GM13977 (cell line): ENCODE data around the gene RFLNA.
"Not testable (repeated sequence)": the region's sequence is repeated elsewhere in the genome, so short reads cannot be mapped to it uniquely, and the experiment has no call there.

Experiments used
- DNase-seq: peaks from one replicate; pipeline ENCODE4 v3.0.0; 2012; ENCODE audit warnings: low spot score
- CTCF ChIP-seq: IDR thresholded peaks from 2 replicates; pipeline ENCODE4 v1.5.1; 2012; ENCODE audit warnings: mild to moderate bottlenecking, control low read depth; ENCODE audit not compliant: insufficient read depth; ENCODE audit errors: extremely low read depth, missing control alignments
- in situ Hi-C: fragments of 300-500 bp; cut with MboI; formaldehyde crosslinking; loops from one replicate; pipeline ENCODE4 v1.12.0; 2022; ENCODE audit warnings: low sequenced_read_pairs, low pct_unique_long_range_greater_than_20kb, mixed read lengths, inconsistent platforms; ENCODE audit not compliant: unreplicated experiment

The RFLNA gene

GRCh38 chr12:124321556-124322270, 26.8 kb downstream of the RFLNA start:
- in situ Hi-C loops, result loop anchor here (25.0 kb wide), 1 partner anchor 284 kb away; no protein-coding TSS in a partner anchor
- DNase-seq, result no peak
- no peak for TF ChIP-seq CTCF

DNA sequence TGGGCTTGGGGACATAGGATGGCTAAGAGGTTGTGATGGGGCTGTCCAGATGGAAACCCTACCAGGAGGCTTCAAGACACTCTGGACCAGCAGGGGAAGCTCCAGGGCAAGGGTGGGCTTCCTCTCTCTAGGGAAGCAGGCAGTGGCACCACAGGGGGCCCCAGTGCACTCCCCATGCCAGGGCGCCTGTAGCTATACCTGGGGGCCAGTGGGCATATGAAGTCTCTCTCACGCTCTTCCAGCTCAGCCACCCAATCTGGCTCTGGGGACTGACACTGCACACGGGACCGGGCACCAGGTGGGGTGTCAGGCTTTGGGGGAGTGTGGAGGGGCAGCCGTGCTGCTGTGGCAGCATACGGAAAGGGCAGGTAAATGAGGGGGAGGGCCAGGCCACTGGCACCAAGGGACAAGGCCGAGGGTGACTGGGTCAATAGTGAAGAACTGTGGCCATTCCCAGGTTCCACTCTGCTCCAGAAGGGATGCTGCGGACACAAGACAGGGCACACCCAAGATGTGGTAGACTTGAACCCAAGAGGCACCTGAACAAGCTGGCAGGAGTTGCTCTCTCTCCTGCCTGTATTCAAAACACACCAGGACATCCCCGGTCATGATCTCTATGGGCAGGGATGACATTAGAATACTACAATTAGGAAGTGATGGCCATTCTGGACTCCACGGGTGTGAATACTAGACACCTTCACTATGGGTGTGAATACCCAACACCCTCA, 27.5 kb downstream of the RFLNA start:
- in situ Hi-C loops, result loop anchor here (25.0 kb wide), 1 partner anchor 285 kb away; no protein-coding TSS in a partner anchor
- no peak for DNase-seq
- TF ChIP-seq CTCF, result no peak

- DNase-seq, result not testable (repeated sequence)
- in situ Hi-C loops, result loop anchor here (25.0 kb wide), 1 partner anchor 286 kb away; no protein-coding TSS in a partner anchor
Measured at GRCh38 chr12:124322999-124323328, 28.1 kb downstream of the RFLNA start.

- no peak for DNase-seq
- TF ChIP-seq CTCF, result no peak
- in situ Hi-C loops, result loop anchor here (25.0 kb wide), 1 partner anchor 287 kb away; no protein-coding TSS in a partner anchor
Measured at GRCh38 chr12:124323771-124324530, 29.1 kb downstream of the RFLNA start.

DNA sequence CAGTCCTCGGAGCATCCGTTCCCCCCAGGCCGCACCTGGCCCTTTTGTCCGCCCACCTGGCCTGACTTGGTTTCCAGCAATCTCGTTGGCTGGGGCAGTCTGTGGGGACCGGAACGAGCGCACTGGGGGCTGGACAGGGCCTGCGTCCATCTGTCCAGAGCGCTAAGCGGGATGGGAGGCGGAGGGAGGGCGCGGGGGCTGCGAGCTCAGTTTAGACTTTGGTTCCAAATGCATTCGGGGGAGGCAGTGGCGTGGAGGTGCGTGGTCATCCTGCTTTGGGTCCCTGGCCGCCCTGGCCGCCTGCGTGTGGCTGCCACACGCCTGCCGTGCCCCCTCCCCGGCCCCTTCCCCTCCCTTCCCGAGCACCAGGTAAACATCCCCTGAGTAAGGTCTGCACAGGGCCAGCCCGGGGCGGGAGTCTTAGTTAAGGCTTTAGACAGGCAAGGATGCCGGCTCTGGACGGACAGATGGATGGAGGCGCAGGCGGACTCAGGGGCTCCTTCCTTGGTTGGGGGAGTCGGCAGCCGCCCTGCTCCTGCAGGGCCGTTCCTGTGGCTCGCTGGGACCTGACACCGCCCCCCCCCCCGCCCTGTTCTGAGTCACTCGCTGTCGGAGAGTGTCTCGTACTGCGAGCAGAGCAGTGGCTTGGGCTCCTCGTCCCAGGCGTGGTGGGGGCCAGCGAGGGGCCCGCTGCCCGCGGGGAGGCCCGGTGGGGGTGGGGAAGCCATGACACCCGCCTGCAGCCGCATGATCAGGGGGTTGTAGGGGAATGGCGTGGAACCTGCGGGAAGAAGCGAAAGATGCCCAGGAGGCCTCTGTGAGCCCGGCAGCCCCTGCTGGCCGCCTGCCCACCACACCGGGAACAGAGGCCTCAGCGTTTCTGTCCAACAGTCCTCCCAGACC, 30.2 kb downstream of the RFLNA start:
- no peak for TF ChIP-seq CTCF
- in situ Hi-C loops, result loop anchor here (25.0 kb wide), 1 partner anchor 288 kb away; no protein-coding TSS in a partner anchor
- DNase-seq, result no peak

DNA sequence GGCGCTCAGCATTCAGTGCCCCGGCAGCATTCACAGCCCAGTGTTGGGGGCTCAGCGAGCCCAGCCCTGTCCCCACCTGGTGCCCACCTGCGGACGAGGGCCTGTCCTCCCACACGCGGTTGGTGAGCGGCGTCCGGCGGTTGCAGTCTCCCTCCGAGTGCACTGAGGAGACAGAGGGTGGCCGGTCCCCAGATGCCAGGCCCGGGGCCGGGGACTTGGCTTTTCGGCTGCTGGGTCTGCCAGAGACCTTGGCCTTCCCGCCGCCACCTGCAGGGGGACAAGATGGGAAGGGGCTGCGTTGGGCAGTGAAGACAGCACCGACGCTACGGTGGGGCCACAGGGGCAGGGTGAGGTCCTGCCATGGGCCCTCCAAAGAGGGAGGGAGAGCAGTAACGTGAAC, 31.2 kb downstream of the RFLNA start:
- no peak for TF ChIP-seq CTCF
- in situ Hi-C loops, result no loop called here
- DNase-seq, result no peak
